PC-3 (cell line): ENCODE data around the gene S100A16. TPM values are rescaled to one million over a fixed set of nuclear protein-coding genes. Genes with fewer than 3 reads are reported as not detected.

ENCODE experiments used
- ATAC-seq: fragments of 200-7000 bp; cut with Tn5 transposase; 2 replicates; pipeline ENCODE4 v1.9.1; 2020; ENCODE audit warnings: mild to moderate bottlenecking, moderate library complexity
- BruUV-seq: library from RNA; stranded (reverse); fragments of 400-500 nt; replicated peaks from 2 replicates; lab custom pipeline; 2021; lab: Mats Ljungman, UMichigan
- CTCF ChIA-PET: fragments of 300-600 bp; sonication (Branson Sonifier 250); formaldehyde crosslinking; loops from one replicate; lab custom pipeline; 2022; ENCODE audit warnings: antibody characterized with exemption; lab: Charles Lee
- POLR2A ChIA-PET: fragments of 300-600 bp; sonication (Branson Sonifier 250); formaldehyde crosslinking; loops from one replicate; lab custom pipeline; 2022; ENCODE audit warnings: antibody characterized with exemption; ENCODE audit not compliant: unreplicated experiment; lab: Charles Lee
- DNase-seq: peaks from one replicate; pipeline ENCODE4 v3.0.0-alpha.2; 2015
- H2AFZ ChIP-seq: fragments of 300-600 bp; sonication (generic); 2 replicates; pipeline ENCODE4 v1.6.0; 2016; ENCODE audit warnings: antibody characterized with exemption, low read length
- H3F3A ChIP-seq: fragments of 300-600 bp; sonication (generic); one replicate; pipeline ENCODE4 v1.6.0; 2017; ENCODE audit warnings: antibody characterized with exemption, low read length, control low read depth, mild to moderate bottlenecking; ENCODE audit not compliant: unreplicated experiment
- H3K27ac ChIP-seq: fragments of 300-600 bp; sonication (generic); 2 replicates; pipeline ENCODE4 v1.5.1; 2016; ENCODE audit warnings: mild to moderate bottlenecking, low read length
- H3K27me3 ChIP-seq: fragments of 300-600 bp; sonication (generic); 2 replicates; pipeline ENCODE4 v1.6.1; 2016; ENCODE audit warnings: low read length, mixed read lengths
- H3K36me3 ChIP-seq: fragments of 300-600 bp; sonication (generic); 2 replicates; pipeline ENCODE4 v1.6.1; 2016; ENCODE audit warnings: low read depth, mixed run types, low read length, mixed read lengths
- H3K4me1 ChIP-seq: fragments of 300-600 bp; sonication (generic); 2 replicates; pipeline ENCODE4 v1.5.1; 2016; ENCODE audit warnings: low read length; ENCODE audit not compliant: insufficient read depth
- H3K4me2 ChIP-seq: fragments of 300-600 bp; sonication (generic); 2 replicates; pipeline ENCODE4 v1.6.0; 2016; ENCODE audit warnings: low read length
- H3K4me3 ChIP-seq: fragments of 300-600 bp; sonication (generic); 2 replicates; pipeline ENCODE4 v1.5.1; 2016; ENCODE audit warnings: mild to moderate bottlenecking, low read length, mixed read lengths
- H3K79me2 ChIP-seq: fragments of 300-600 bp; sonication (generic); 2 replicates; pipeline ENCODE4 v1.6.1; 2017; ENCODE audit warnings: low read length, mixed read lengths
- H3K9ac ChIP-seq: fragments of 300-600 bp; sonication (generic); 2 replicates; pipeline ENCODE4 v1.6.0; 2016; ENCODE audit warnings: mild to moderate bottlenecking, low read length
- H3K9me2 ChIP-seq: fragments of 300-600 bp; sonication (generic); replicated peaks from 2 replicates; pipeline ENCODE4 v1.6.1; 2016; ENCODE audit warnings: mixed run types, low read length, mixed read lengths
- H3K9me3 ChIP-seq: fragments of 300-600 bp; sonication (generic); 2 replicates; pipeline ENCODE4 v1.6.1; 2016; ENCODE audit warnings: low read length, mixed read lengths
- H4K20me1 ChIP-seq: fragments of 300-600 bp; sonication (generic); 2 replicates; pipeline ENCODE4 v1.6.1; 2016; ENCODE audit warnings: low read length, mixed read lengths
- EZH2 ChIP-seq: fragments of 300-600 bp; sonication (generic); IDR thresholded peaks from one replicate; pipeline ENCODE4 v1.6.1; 2017; ENCODE audit warnings: antibody characterized with exemption, mild to moderate bottlenecking, low read length; ENCODE audit not compliant: unreplicated experiment
- EZH2phosphoT487 ChIP-seq: fragments of 300-600 bp; sonication (generic); IDR thresholded peaks from 2 replicates; pipeline ENCODE4 v1.6.1; 2018; ENCODE audit warnings: mild to moderate bottlenecking, antibody characterized with exemption, low read length, borderline replicate concordance
- intact Hi-C: fragments of 100-400 bp; cut with micrococcal nuclease; formaldehyde crosslinking; loops from 2 replicates; pipeline ENCODE4 v1.9.0; 2023
- total RNA-seq: library from RNA; depleted of rRNA; stranded (reverse); fragments of >200 nt; gene quantifications from 2 replicates; pipeline ENCODE4 v1.2.3, GENCODE V29; 2014
- TF ChIP-seq, protein P1 (sequence below): fragments of 300-600 bp; sonication (generic); conservative IDR thresholded peaks from 2 replicates; pipeline ENCODE4 v1.5.1; 2017; ENCODE audit warnings: antibody characterized with exemption, low read depth, mild to moderate bottlenecking, low read length

S100A16 gene
- total RNA-seq, 1 experiment from 2014 or later = 1,254 TPM

DNA sequence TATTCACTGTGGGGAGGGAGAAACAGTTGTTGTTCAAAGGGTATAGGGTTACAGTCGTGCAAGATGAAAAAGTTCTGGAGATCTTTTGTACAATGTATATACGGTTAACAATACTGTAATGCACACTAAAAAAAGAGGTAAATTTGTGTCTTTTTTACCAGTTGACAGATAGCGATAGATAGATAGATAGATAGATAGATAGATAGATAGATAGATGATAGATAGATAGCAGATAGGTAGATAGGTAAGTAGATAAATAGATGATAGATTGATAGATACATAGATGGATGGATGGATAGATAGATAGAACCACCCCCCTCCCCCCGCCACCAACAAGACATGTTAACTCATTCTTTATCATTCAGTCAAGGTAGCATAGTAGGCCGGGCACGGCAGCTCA lies 10.2 kb downstream of the S100A16 start:
- 0 out of 2 replicates have a peak, but pooled peaks have one; percentile 5 for ATAC-seq

DNA sequence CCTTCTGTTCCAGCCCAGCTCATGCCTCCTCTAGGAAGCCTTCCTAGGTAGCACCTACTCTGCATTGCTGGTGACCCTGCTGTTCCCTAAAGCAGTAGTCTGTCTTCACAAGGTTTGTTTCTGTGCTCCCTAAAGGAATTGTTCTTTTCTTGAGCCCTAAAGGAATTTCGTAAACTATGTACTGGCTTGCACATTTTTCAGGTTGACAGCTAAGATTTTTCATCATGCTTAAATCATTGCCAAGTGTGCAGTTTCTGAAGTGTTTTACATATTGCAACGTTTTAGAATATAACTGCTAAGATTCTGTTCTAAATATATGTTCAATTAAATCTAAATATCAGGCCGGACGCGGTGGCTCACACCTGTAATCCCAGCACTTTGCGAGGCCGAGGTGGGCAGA lies 13.1 kb downstream of the S100A16 start:
- TF ChIP-seq EZH2 = no peak
- no peak for TF ChIP-seq EZH2phosphoT487
- TF ChIP-seq, protein P1, sequence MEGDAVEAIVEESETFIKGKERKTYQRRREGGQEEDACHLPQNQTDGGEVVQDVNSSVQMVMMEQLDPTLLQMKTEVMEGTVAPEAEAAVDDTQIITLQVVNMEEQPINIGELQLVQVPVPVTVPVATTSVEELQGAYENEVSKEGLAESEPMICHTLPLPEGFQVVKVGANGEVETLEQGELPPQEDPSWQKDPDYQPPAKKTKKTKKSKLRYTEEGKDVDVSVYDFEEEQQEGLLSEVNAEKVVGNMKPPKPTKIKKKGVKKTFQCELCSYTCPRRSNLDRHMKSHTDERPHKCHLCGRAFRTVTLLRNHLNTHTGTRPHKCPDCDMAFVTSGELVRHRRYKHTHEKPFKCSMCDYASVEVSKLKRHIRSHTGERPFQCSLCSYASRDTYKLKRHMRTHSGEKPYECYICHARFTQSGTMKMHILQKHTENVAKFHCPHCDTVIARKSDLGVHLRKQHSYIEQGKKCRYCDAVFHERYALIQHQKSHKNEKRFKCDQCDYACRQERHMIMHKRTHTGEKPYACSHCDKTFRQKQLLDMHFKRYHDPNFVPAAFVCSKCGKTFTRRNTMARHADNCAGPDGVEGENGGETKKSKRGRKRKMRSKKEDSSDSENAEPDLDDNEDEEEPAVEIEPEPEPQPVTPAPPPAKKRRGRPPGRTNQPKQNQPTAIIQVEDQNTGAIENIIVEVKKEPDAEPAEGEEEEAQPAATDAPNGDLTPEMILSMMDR = no peak
- no peak overlapping the region for H3K4me3 ChIP-seq
- ChIA-PET POLR2A (no interaction called here), CTCF (no interaction called here)
- no peaks in the 10 kb centered on the region for H3K27me3 ChIP-seq
- no TSS peak for BruUV-seq
- intact Hi-C loops = no loop called here
- no peak for ATAC-seq
- H3F3A ChIP-seq = no peaks in the 10 kb centered on the region
- H3K27ac ChIP-seq = no peak overlapping the region
- H3K9me2 ChIP-seq = no peaks in the 10 kb centered on the region
- no peak overlapping the region for H3K4me2 ChIP-seq
- DNase-seq = no peak
- no peaks in the 10 kb centered on the region for H3K9me3 ChIP-seq
- H3K79me2 ChIP-seq = no peaks in the 10 kb centered on the region
- H4K20me1 ChIP-seq = no peaks in the 10 kb centered on the region
- peaks cover 10% of the 10 kb centered on the region for H3K36me3 ChIP-seq
- no peak overlapping the region for H3K9ac ChIP-seq
- no peak overlapping the region for H2AFZ ChIP-seq
- no peaks in the 10 kb centered on the region for H3K4me1 ChIP-seq

More for the DNA sequence above, 10.2 kb downstream of the S100A16 start:
- intact Hi-C loops = no loop called here
- Histone ChIP-seq H4K20me1 (no peaks in the 10 kb centered on the region), H3K4me3 (no peak overlapping the region), H3K27me3 (no peaks in the 10 kb centered on the region), H3K9me2 (no peaks in the 10 kb centered on the region), H3K9ac (no peak overlapping the region), H3K36me3 (peaks cover 35% of the 10 kb centered on the region), H3K27ac (no peak overlapping the region), H3K9me3 (no peaks in the 10 kb centered on the region), H2AFZ (no peak overlapping the region), H3K4me1 (peaks cover 10% of the 10 kb centered on the region), H3K4me2 (no peak overlapping the region), H3F3A (no peaks in the 10 kb centered on the region), H3K79me2 (peaks cover 14% of the 10 kb centered on the region)
- CTCF ChIA-PET = no interaction called here
- no TSS peak for BruUV-seq
- TF ChIP-seq EZH2 (no peak), EZH2phosphoT487 (no peak)
- POLR2A ChIA-PET = no interaction called here
- no peak for DNase-seq

DNA sequence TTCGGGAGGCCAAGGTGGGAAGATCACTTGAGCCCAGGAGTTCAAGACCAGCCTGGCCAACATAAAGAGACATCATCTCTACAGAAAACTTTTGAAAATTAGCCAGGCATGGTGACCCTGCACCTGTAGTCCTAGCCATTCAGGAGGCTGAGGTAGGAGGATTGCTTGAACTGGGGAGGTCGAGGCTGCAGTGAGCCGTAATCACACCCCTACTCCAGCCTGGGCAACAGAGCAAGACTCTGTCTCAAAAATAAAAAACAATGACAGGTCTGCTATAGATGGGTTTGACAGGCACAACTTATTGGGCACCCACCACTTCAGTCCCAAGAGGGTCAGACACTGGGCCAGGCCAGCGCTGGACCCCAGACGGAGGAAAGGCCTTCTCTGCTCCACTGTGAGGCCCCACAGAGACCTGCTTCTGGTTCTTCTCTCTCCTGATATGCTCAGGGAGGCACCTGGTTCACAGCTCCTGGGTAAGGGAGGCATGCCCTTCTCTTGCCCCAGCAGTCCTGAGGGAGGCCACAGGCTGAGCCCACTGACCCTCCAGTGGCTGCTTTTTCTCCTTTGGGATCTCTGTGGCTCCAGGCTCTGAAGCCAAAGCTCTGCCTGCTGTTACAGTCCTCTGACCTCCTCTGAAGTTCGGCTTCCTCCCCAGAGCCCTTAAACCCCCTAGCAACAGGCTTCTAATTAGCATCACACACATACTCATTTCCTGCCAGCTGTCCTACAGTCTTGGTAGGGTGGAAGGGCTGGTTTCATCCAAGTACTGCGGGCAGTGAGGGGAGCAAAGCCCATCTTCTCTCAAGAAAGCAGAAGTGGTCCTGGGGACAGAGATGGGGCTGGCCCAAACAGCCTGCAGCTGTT lies 14.4 kb downstream of the S100A16 start:
- CTCF ChIA-PET = interaction anchor here (1.0 kb wide), 1 partner anchor 26 kb away, joined by 8 read pairs; no protein-coding TSS in a partner anchor
- no peak for DNase-seq
- no peaks in the 10 kb centered on the region for H3F3A ChIP-seq
- intact Hi-C loops = no loop called here
- no peak overlapping the region for H3K4me3 ChIP-seq
- POLR2A ChIA-PET = interaction anchor here (0.6 kb wide), 1 partner anchor 22 kb away, joined by 6 read pairs; no protein-coding TSS in a partner anchor
- TF ChIP-seq EZH2 (no peak), EZH2phosphoT487 (no peak)
- TF ChIP-seq, protein P1 = no peak
- no peaks in the 10 kb centered on the region for H3K79me2 ChIP-seq
- H3K9me2 ChIP-seq = no peaks in the 10 kb centered on the region
- no peaks in the 10 kb centered on the region for H3K4me1 ChIP-seq
- H3K27me3 ChIP-seq = no peaks in the 10 kb centered on the region
- no peaks in the 10 kb centered on the region for H4K20me1 ChIP-seq
- H3K36me3 ChIP-seq = peaks cover 7% of the 10 kb centered on the region; the same call in 1 of the 2 replicates
- H3K9me3 ChIP-seq = no peaks in the 10 kb centered on the region
- BruUV-seq = no TSS peak
- H3K9ac ChIP-seq = no peak overlapping the region
- no peak overlapping the region for H3K27ac ChIP-seq
- no peak overlapping the region for H2AFZ ChIP-seq
- H3K4me2 ChIP-seq = no peak overlapping the region
- peak; percentile 26 for ATAC-seq
